NCI-H2107 treated with DMSO at 0.1 percent for 48 hours (cell line): ENCODE measurements around the gene LRRK2.

Source experiments
- DNase-seq: peaks from one replicate; lab custom pipeline; 2025; ENCODE audit not compliant: unreplicated experiment; lab: John Stamatoyannopoulos, UW

The LRRK2 gene

DNA sequence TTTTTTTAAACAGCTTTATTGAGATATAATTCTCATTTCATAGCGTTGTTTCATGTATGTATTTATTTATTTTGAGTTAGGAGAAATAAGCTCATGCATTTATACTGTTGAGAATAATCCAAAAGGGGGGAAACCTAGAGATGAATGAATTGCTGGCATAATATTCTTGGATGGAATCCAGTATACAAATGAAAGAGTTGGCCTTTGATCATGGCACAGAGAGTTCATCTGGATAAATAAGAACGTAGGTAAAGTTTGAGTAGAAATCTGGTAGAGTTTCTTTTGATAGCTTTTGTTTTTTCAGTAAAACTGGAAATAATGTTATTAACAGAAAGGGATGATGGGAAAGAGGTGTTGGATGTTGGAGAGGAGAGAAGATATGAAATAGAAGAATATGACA, 166.2 kb downstream of the LRRK2 start:
- no peak for DNase-seq

DNA sequence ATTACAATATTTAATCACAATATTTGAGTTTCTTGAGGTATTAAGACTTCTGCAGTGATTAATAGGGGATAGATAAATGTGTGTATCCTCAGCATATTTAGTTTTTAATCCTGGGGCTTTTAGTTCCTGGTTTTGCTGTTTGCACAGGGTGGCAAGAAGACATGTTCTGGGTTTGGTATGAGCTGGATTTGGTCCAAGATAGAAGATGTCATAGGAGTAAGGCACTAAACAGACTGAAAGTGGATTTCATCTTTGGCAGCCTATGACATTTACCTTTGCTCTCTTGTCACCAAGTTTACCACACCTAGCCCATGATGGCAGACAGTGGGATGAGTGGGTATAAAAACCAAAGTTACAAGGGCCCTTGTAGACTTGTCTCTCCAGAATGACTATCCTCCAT, 168.2 kb downstream of the LRRK2 start:
- DNase-seq, result no peak

DNA sequence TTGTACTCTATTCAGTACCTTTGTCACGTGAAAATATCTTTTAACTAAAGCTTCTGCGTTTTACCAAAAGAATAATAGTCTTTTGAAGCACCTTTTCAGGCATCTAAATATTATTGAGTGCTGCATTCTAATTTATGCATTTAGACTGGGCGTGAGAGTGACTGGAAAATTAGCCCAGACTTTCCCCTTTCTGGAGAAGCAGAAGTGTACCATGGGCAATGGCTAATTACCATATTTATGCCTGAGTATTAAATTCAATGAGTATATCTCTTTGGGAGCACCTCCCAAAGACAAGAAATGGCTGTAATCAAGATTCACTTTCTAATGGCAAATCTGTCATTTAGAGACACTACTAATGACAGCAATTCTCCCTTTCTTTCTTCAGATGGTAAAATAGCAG, 174.9 kb downstream of the LRRK2 start:
- DNase-seq, result no peak

DNA sequence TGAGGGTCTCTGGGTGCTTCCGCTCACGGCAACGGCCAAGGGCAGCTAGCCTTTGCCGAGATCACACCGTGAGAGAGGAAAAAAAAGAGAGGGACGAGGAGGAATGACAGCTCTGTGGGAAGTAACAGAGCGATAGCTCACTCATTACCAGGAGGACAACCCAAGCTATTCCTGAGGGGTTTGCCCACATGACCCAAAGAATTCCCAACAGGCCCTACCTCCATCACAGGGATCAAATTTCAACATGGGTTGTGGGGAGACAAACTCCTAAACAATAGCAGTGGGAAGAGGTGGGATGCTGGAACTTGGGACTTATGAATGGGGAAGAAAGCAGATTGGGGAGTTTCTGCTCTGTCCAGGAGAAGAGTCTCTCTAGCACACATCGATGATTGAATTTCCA, 180.6 kb downstream of the LRRK2 start:
- no peak for DNase-seq
